Neutrophil (primary cell): ENCODE measurements around the gene KCNAB2.
A peak's percentile ranks its signal among the peaks of the same experiment; 100 is the strongest.

ENCODE experiments used
- H3K27ac ChIP-seq: fragments of 200-600 bp; sonication (generic); 2 replicates; pipeline ENCODE4 v1.5.1; 2016; ENCODE audit warnings: mild to moderate bottlenecking, moderate library complexity
- H3K27me3 ChIP-seq: fragments of 200-600 bp; sonication (generic); 2 replicates; pipeline ENCODE4 v1.6.0; 2016; ENCODE audit warnings: mild to moderate bottlenecking
- H3K36me3 ChIP-seq: fragments of 200-600 bp; sonication (generic); 2 replicates; pipeline ENCODE4 v1.5.1; 2017
- H3K4me1 ChIP-seq, 2 experiments: fragments of 200-600 bp in 1 of 2; sonication (generic) in 1 of 2; 1 replicate in 1 of 2; 2 replicates in 1 of 2; pipeline versions ENCODE4 v1.5.1 to v1.6.1; 2013 to 2016; ENCODE audit warnings: low read depth in 1 of 2, low read length in 1 of 2, mild to moderate bottlenecking in 1 of 2, moderate library complexity in 1 of 2; ENCODE audit not compliant: control insufficient read depth in 1 of 2, insufficient read depth in 1 of 2
- H3K4me3 ChIP-seq, 2 experiments: fragments of 200-600 bp in 1 of 2; sonication (generic) in 1 of 2; 1 replicate in 1 of 2; 2 replicates in 1 of 2; pipeline ENCODE4 v1.5.1; 2013 to 2016; ENCODE audit warnings: low read depth in 1 of 2, low read length in 1 of 2, mild to moderate bottlenecking in 1 of 2, moderate library complexity in 1 of 2
- H3K9me3 ChIP-seq: fragments of 200-600 bp; sonication (generic); 2 replicates; pipeline ENCODE4 v1.5.1; 2016
- CTCF ChIP-seq: fragments of 200-600 bp; sonication (generic); IDR thresholded peaks from 2 replicates; pipeline ENCODE4 v1.5.1; 2016; ENCODE audit warnings: antibody characterized with exemption

KCNAB2 gene

GRCh38 chr1:6081901-6082300, 36.2 kb downstream of the KCNAB2 start:
- no peaks in the 10 kb centered on the region for H3K27me3 ChIP-seq
- no peak overlapping the region for H3K4me3 ChIP-seq
- H3K27ac ChIP-seq, result peak overlapping the region; percentile 45
- TF ChIP-seq CTCF, result no peak
- H3K36me3 ChIP-seq, result peaks cover 98% of the 10 kb centered on the region
- H3K9me3 ChIP-seq, result no peaks in the 10 kb centered on the region
- peaks cover 0 to 6% of the 10 kb centered on the region in 2 experiments for H3K4me1 ChIP-seq

- Histone ChIP-seq H3K27ac (peak overlapping the region; percentile 45), H3K4me3 (no peak overlapping the region), H3K27me3 (no peaks in the 10 kb centered on the region), H3K36me3 (peaks cover 98% of the 10 kb centered on the region), H3K9me3 (no peaks in the 10 kb centered on the region), H3K4me1 (peaks cover 0 to 6% of the 10 kb centered on the region in 2 experiments)
- no peak for TF ChIP-seq CTCF
These were observed 36.8 kb downstream of the KCNAB2 start for GRCh38 chr1:6082430-6082971.

GRCh38 chr1:6083385-6083784, 37.7 kb downstream of the KCNAB2 start:
- H3K27ac ChIP-seq, result no peak overlapping the region
- H3K27me3 ChIP-seq, result no peaks in the 10 kb centered on the region
- TF ChIP-seq CTCF, result no peak
- H3K36me3 ChIP-seq, result peaks cover 93% of the 10 kb centered on the region
- no peaks in the 10 kb centered on the region for H3K9me3 ChIP-seq
- H3K4me3 ChIP-seq, result no peak overlapping the region
- peaks cover 0 to 6% of the 10 kb centered on the region in 2 experiments for H3K4me1 ChIP-seq

GRCh38 chr1:6083801-6084446, 38.2 kb downstream of the KCNAB2 start:
- TF ChIP-seq CTCF, result no peak
- H3K27ac ChIP-seq, result no peak overlapping the region
- no peaks in the 10 kb centered on the region for H3K27me3 ChIP-seq
- peaks cover 91% of the 10 kb centered on the region for H3K36me3 ChIP-seq
- H3K4me3 ChIP-seq, result no peak overlapping the region
- peaks cover 0 to 6% of the 10 kb centered on the region in 2 experiments for H3K4me1 ChIP-seq
- no peaks in the 10 kb centered on the region for H3K9me3 ChIP-seq

GRCh38 chr1:6084781-6085495, 39.2 kb downstream of the KCNAB2 start:
- H3K27ac ChIP-seq, result no peak overlapping the region
- no peaks in the 10 kb centered on the region for H3K27me3 ChIP-seq
- H3K9me3 ChIP-seq, result no peaks in the 10 kb centered on the region
- H3K4me3 ChIP-seq, result no peak overlapping the region
- peaks cover 0 to 6% of the 10 kb centered on the region in 2 experiments for H3K4me1 ChIP-seq
- H3K36me3 ChIP-seq, result peaks cover 91% of the 10 kb centered on the region
- no peak for TF ChIP-seq CTCF
